Brain microvascular endothelial cell (primary cell): Measurements from ENCODE around the gene FGFR3.

Experiments
- DNase-seq: peaks from one replicate; pipeline ENCODE4 v3.0.0-alpha.2; 2020
- H3K27ac ChIP-seq: fragments of 250-450 bp; sonication (Bioruptor Pico); 2 replicates; pipeline ENCODE4 v1.5.1; 2020; ENCODE audit warnings: mild to moderate bottlenecking, moderate library complexity
- H3K27me3 ChIP-seq: fragments of 250-450 bp; sonication (Bioruptor Pico); replicated peaks from 2 replicates; pipeline ENCODE4 v1.5.1; 2020; ENCODE audit warnings: mild to moderate bottlenecking
- H3K36me3 ChIP-seq: fragments of 250-450 bp; sonication (Bioruptor Pico); replicated peaks from 2 replicates; pipeline ENCODE4 v1.5.1; 2020; ENCODE audit warnings: mild to moderate bottlenecking
- H3K4me3 ChIP-seq: 2 replicates; pipeline ENCODE4 v1.5.1; 2011; ENCODE audit warnings: low read depth, mild to moderate bottlenecking, control low read depth, low read length, moderate library complexity
- CTCF ChIP-seq: IDR thresholded peaks from 2 replicates; pipeline ENCODE4 v1.5.1; 2011; ENCODE audit warnings: low read depth, mild to moderate bottlenecking, moderate library complexity, low read length, control low read depth, inconsistent platforms; ENCODE audit errors: missing control alignments
- in situ Hi-C: cut with HindIII; loops from 2 replicates; pipeline ENCODE4 v1.10.0; 2017; ENCODE audit warnings: low sequenced_read_pairs, low pct_ligation_motif_present

FGFR3 gene

GRCh38 chr4:1850276-1850675 lies 57.2 kb downstream of the FGFR3 start:
- Histone ChIP-seq H3K27me3 (no peaks in the 10 kb centered on the region), H3K4me3 (no peak overlapping the region), H3K27ac (no peak overlapping the region), H3K36me3 (peaks cover 6% of the 10 kb centered on the region)
- no peak for TF ChIP-seq CTCF
- in situ Hi-C loops = no loop called here
- DNase-seq = no peak

GRCh38 chr4:1851160-1851559 lies 58.1 kb downstream of the FGFR3 start:
- in situ Hi-C loops = no loop called here
- peak; percentile 2 for TF ChIP-seq CTCF
- Histone ChIP-seq H3K27me3 (no peaks in the 10 kb centered on the region), H3K4me3 (no peak overlapping the region), H3K36me3 (peaks cover 3% of the 10 kb centered on the region), H3K27ac (no peak overlapping the region)
- DNase-seq = no peak

- TF ChIP-seq CTCF = no peak
- no peak overlapping the region for H3K27ac ChIP-seq
- no peak for DNase-seq
- no peaks in the 10 kb centered on the region for H3K27me3 ChIP-seq
- H3K36me3 ChIP-seq = peaks cover 3% of the 10 kb centered on the region
- in situ Hi-C loops = no loop called here
- no peak overlapping the region for H3K4me3 ChIP-seq
These were observed 58.7 kb downstream of the FGFR3 start for GRCh38 chr4:1851575-1852410.

- no peak for DNase-seq
- H3K36me3 ChIP-seq = no peaks in the 10 kb centered on the region
- in situ Hi-C loops = no loop called here
- no peaks in the 10 kb centered on the region for H3K27me3 ChIP-seq
- no peak overlapping the region for H3K4me3 ChIP-seq
- H3K27ac ChIP-seq = no peak overlapping the region
- no peak for TF ChIP-seq CTCF
These were observed 60.0 kb downstream of the FGFR3 start for GRCh38 chr4:1852904-1853623.

GRCh38 chr4:1854752-1855151 lies 61.7 kb downstream of the FGFR3 start:
- H3K27ac ChIP-seq = no peak overlapping the region
- no peaks in the 10 kb centered on the region for H3K36me3 ChIP-seq
- peak overlapping the region; percentile 82 for H3K4me3 ChIP-seq
- no peak for DNase-seq
- TF ChIP-seq CTCF = no peak
- H3K27me3 ChIP-seq = no peaks in the 10 kb centered on the region
- in situ Hi-C loops = no loop called here
